ENCODE measurements around the gene GABRR3.

DNA sequence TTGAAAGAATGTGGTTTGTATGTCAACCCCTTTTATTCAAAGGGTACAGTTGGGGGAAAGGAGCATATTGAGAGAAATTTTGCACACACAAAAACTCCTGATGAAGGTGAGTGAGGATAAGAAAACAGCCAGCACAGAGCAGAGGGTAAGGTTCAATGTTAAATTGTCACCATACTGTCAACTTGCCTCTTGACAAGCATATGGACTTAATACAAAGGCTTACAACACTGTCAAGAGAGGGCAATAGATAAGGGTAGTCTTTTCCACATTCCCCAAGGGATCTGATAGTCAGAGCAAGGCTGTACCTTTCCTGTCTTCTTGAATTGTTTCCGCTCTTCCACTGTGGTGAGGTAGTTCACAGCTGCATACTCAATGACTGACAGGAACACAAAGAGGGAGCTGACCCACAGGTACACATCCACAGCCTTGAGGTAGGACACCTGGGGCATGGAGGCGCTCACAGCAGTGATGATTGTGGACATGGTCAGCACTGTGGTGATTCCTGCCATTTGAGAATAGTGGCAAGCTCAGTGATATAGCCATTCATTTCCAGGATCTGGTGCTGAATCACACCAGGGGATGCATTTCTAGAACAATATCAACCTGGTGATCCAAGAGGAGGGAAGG, 42.5 kb downstream of the GABRR3 start:
- TF ChIP-seq, protein P1, sequence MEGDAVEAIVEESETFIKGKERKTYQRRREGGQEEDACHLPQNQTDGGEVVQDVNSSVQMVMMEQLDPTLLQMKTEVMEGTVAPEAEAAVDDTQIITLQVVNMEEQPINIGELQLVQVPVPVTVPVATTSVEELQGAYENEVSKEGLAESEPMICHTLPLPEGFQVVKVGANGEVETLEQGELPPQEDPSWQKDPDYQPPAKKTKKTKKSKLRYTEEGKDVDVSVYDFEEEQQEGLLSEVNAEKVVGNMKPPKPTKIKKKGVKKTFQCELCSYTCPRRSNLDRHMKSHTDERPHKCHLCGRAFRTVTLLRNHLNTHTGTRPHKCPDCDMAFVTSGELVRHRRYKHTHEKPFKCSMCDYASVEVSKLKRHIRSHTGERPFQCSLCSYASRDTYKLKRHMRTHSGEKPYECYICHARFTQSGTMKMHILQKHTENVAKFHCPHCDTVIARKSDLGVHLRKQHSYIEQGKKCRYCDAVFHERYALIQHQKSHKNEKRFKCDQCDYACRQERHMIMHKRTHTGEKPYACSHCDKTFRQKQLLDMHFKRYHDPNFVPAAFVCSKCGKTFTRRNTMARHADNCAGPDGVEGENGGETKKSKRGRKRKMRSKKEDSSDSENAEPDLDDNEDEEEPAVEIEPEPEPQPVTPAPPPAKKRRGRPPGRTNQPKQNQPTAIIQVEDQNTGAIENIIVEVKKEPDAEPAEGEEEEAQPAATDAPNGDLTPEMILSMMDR (IDR thresholded peaks at IDR 0.05), result no peak
- TF ChIP-seq RCOR1 (IDR thresholded peaks at IDR 0.05; ENCODE audit: low read length), result no peak
- TF ChIP-seq YY1 (IDR thresholded peaks at IDR 0.05; ENCODE audit: low read depth), result no peak
- no peak for TF ChIP-seq FOXJ3 (CRISPR knock-in tag; IDR thresholded peaks at IDR 0.05)
- no peak for TF ChIP-seq POLR2AphosphoS5 (IDR thresholded peaks at IDR 0.05; ENCODE audit: low read depth, low read length)
